CD4-positive, alpha-beta T cell (primary cell): ENCODE data around the gene LGI4. TPM values are rescaled to one million over a fixed set of nuclear protein-coding genes. Genes with fewer than 3 reads are reported as not detected.

Experiments
- ATAC-seq: fragments of 200-7000 bp; cut with Tn5 transposase; one replicate; pipeline ENCODE4 v1.10.0; 2022; ENCODE audit warnings: mild to moderate bottlenecking; ENCODE audit not compliant: poor library complexity
- CTCF ChIA-PET: fragments of 350-600 bp; sonication (Branson Sonifier 250); formaldehyde crosslinking; loops from one replicate; lab custom pipeline; 2021; ENCODE audit warnings: antibody characterized with exemption, inconsistent platforms; lab: Charles Lee
- POLR2A ChIA-PET: fragments of 350-600 bp; sonication (Branson Sonifier 250); formaldehyde crosslinking; loops from one replicate; lab custom pipeline; 2021; ENCODE audit warnings: antibody characterized with exemption, inconsistent platforms; lab: Charles Lee
- DNase-seq, 14 experiments: peaks; one replicate each; pipeline ENCODE4 v3.0.0-alpha.2; 2013 to 2020; ENCODE audit warnings: mixed read lengths in 2 of 14
- H3K27ac ChIP-seq, 2 donors: one replicate each; pipeline versions ENCODE4 v1.5.1 to v1.7.0; 2013; ENCODE audit warnings: low read length in 2 of 2, low read depth in 1 of 2, mild to moderate bottlenecking in 1 of 2
- H3K27me3 ChIP-seq, 2 experiments: 1 replicate in 1 of 2; 2 replicates in 1 of 2; pipeline versions ENCODE4 v1.6.1 to v1.7.0; 2013; ENCODE audit warnings: low read length in 2 of 2, control low read depth in 1 of 2, mild to moderate bottlenecking in 1 of 2, moderate library complexity in 1 of 2; ENCODE audit not compliant: insufficient read depth in 2 of 2, control insufficient read depth in 1 of 2
- H3K36me3 ChIP-seq: one replicate; pipeline ENCODE4 v1.6.1; 2013; ENCODE audit warnings: low read length, control low read depth; ENCODE audit not compliant: insufficient read depth
- H3K4me1 ChIP-seq: one replicate; pipeline ENCODE4 v1.6.1; 2013; ENCODE audit warnings: low read length, control low read depth; ENCODE audit not compliant: insufficient read depth
- H3K4me3 ChIP-seq: one replicate; pipeline ENCODE4 v1.5.1; 2013; ENCODE audit warnings: mild to moderate bottlenecking, low read length, moderate library complexity
- H3K9me3 ChIP-seq, 2 experiments: 1 replicate in 1 of 2; 2 replicates in 1 of 2; pipeline versions ENCODE4 v1.6.1 to v1.7.0; 2013; ENCODE audit warnings: low read length in 2 of 2, mild to moderate bottlenecking in 2 of 2, control low read depth in 1 of 2, moderate library complexity in 1 of 2; ENCODE audit not compliant: control insufficient read depth in 1 of 2, insufficient read depth in 1 of 2
- H3K27ac Mint-ChIP-seq: one replicate; pipeline ENCODE4 v1.8.0; 2020; ENCODE audit warnings: mixed read lengths
- H3K27me3 Mint-ChIP-seq: one replicate; pipeline ENCODE4 v1.8.0; 2021; ENCODE audit warnings: mixed read lengths
- H3K36me3 Mint-ChIP-seq: one replicate; pipeline ENCODE4 v1.8.0; 2021; ENCODE audit warnings: low read depth, mixed read lengths
- H3K4me1 Mint-ChIP-seq: one replicate; pipeline ENCODE4 v1.8.0; 2021; ENCODE audit warnings: low read depth, mixed read lengths
- H3K4me3 Mint-ChIP-seq: one replicate; pipeline ENCODE4 v1.8.0; 2020; ENCODE audit warnings: mild to moderate bottlenecking, mixed read lengths
- H3K9me3 Mint-ChIP-seq: one replicate; pipeline ENCODE4 v1.8.0; 2020; ENCODE audit warnings: mixed read lengths
- intact Hi-C, 2 experiments: fragments of 100-400 bp; cut with DNase I in 1 of 2; cut with micrococcal nuclease in 1 of 2; formaldehyde crosslinking; loops; one replicate each; pipeline versions ENCODE4 v1.15.1 to v1.9.0; 2023 to 2025; cut with DNase I, micrococcal nuclease
- total RNA-seq, 174 experiments: library from RNA in 2 of 174; stranded (reverse) in 2 of 174; gene quantifications; one replicate each; pipeline ENCODE4 v1.2.3 and lab custom pipeline; 2021 to 2026
- TF ChIP-seq, protein P1 (sequence below): fragments of 200-600 bp; IDR thresholded peaks from one replicate; pipeline ENCODE4 v1.8.0; 2022; ENCODE audit warnings: antibody characterized with exemption, mild to moderate bottlenecking

Gene LGI4
- total RNA-seq, 2 experiments from 2014 or later = 0.69 to 0.70 TPM

DNA sequence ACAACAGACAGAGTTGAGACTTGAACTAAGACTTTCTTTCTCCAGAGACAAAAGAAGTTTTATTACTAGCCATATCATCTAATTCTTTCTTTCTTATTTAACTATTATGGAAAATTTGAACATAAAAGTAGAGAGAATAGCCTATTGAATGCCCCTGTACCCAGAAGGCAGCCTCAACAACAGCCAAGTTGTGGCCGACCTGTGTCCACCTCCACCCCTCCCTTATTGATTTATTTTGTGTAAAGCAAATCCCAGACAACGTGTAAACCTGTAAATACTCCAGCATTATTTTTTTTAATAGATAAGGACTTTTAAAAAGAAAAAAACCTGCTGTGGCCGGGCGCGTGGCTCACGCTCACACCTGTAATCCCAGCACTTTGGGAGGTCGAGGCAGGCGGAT lies 45.3 kb downstream of the LGI4 start:
- no peak overlapping the region for H3K4me3 ChIP-seq
- peaks cover 15% of the 10 kb centered on the region for H3K4me1 ChIP-seq
- intact Hi-C loops = no loop called here
- no peak overlapping the region for H3K27ac ChIP-seq
- peaks cover 5% of the 10 kb centered on the region for H3K4me1 Mint-ChIP-seq
- H3K27ac Mint-ChIP-seq = no peak overlapping the region
- DNase-seq (no peak), ATAC-seq (no peak)
- no peaks in the 10 kb centered on the region for H3K36me3 Mint-ChIP-seq
- H3K27me3 ChIP-seq = peaks cover 10 to 11% of the 10 kb centered on the region in 2 experiments
- H3K9me3 ChIP-seq = no peaks in the 10 kb centered on the region
- peaks cover 12% of the 10 kb centered on the region for H3K27me3 Mint-ChIP-seq
- no peak overlapping the region for H3K4me3 Mint-ChIP-seq
- ChIA-PET CTCF (interaction anchor here (1.8 kb wide), 1 partner anchor 23 kb away, joined by 5 read pairs; no protein-coding TSS in a partner anchor), POLR2A (no interaction called here)
- TF ChIP-seq, protein P1, sequence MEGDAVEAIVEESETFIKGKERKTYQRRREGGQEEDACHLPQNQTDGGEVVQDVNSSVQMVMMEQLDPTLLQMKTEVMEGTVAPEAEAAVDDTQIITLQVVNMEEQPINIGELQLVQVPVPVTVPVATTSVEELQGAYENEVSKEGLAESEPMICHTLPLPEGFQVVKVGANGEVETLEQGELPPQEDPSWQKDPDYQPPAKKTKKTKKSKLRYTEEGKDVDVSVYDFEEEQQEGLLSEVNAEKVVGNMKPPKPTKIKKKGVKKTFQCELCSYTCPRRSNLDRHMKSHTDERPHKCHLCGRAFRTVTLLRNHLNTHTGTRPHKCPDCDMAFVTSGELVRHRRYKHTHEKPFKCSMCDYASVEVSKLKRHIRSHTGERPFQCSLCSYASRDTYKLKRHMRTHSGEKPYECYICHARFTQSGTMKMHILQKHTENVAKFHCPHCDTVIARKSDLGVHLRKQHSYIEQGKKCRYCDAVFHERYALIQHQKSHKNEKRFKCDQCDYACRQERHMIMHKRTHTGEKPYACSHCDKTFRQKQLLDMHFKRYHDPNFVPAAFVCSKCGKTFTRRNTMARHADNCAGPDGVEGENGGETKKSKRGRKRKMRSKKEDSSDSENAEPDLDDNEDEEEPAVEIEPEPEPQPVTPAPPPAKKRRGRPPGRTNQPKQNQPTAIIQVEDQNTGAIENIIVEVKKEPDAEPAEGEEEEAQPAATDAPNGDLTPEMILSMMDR = no peak
- no peaks in the 10 kb centered on the region for H3K9me3 Mint-ChIP-seq
- no peaks in the 10 kb centered on the region for H3K36me3 ChIP-seq

DNA sequence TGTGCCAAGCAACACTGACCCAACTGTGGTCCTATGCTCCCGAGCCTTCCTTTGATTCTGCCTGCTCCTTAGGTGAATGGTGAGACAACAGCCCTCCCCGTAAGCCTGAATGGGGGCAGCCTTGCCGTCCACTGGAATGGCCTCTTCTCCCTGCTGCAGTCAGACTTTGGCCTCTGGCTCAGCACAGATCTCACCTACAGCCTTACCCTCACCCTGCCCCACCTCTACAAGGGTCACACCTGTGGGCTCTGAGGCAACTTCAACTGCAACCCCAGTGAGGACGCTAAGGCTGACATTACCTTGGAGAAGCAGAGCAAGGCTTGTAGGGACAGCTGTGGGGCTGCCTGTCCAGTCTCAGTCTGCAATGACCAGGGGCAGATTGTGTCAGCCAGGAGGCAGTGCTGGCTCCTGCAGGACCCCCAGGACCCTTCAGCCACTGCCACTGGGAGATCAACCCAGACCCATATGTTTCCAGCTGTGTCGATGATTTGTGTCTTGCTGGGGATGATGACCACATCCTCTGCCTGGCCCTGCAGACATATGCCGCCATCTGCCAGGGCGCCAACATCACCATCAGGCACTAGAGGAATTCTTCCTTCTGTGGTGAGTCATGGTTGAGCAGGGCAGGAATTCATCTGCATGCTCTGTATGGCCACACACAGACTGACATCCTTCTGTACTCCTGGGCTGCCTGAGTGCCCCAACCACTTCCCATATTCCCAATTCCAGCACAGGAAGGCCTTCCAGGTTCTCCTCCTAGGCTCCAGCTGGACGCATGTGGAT lies 46.5 kb downstream of the LGI4 start:
- ChIA-PET CTCF (no interaction called here), POLR2A (no interaction called here)
- no peak overlapping the region for H3K4me3 ChIP-seq
- Mint-ChIP-seq H3K27ac (no peak overlapping the region), H3K4me1 (peaks cover 5% of the 10 kb centered on the region), H3K4me3 (no peak overlapping the region), H3K27me3 (peaks cover 12% of the 10 kb centered on the region), H3K36me3 (no peaks in the 10 kb centered on the region), H3K9me3 (no peaks in the 10 kb centered on the region)
- TF ChIP-seq, protein P1 = no peak
- DNase-seq (no peak), ATAC-seq (no peak)
- H3K4me1 ChIP-seq = peaks cover 15% of the 10 kb centered on the region
- no peaks in the 10 kb centered on the region for H3K36me3 ChIP-seq
- H3K27me3 ChIP-seq = peaks cover 10 to 11% of the 10 kb centered on the region in 2 experiments
- intact Hi-C loops = no loop called here
- H3K9me3 ChIP-seq = no peaks in the 10 kb centered on the region
- H3K27ac ChIP-seq = no peak overlapping the region

- no peaks in the 10 kb centered on the region for H3K9me3 ChIP-seq
- no peaks in the 10 kb centered on the region for H3K36me3 ChIP-seq
- H3K4me1 Mint-ChIP-seq = peaks cover 5% of the 10 kb centered on the region
- no peaks in the 10 kb centered on the region for H3K36me3 Mint-ChIP-seq
- H3K27ac Mint-ChIP-seq = no peak overlapping the region
- H3K4me3 ChIP-seq = no peak overlapping the region
- H3K27ac ChIP-seq = no peak overlapping the region
- peaks cover 12% of the 10 kb centered on the region for H3K27me3 Mint-ChIP-seq
- H3K4me1 ChIP-seq = peaks cover 15% of the 10 kb centered on the region
- ChIA-PET POLR2A (interaction anchor here (0.7 kb wide), 1 partner anchor 182 kb away, joined by 3 read pairs; no protein-coding TSS in a partner anchor), CTCF (interaction anchor here (1.2 kb wide), 1 partner anchor 21 kb away, joined by 3 read pairs; no protein-coding TSS in a partner anchor)
- ATAC-seq = no peak
- TF ChIP-seq, protein P1 = no peak
- H3K4me3 Mint-ChIP-seq = no peak overlapping the region
- DNase-seq = no peak
- H3K9me3 Mint-ChIP-seq = no peaks in the 10 kb centered on the region
- peaks cover 10 to 11% of the 10 kb centered on the region in 2 experiments for H3K27me3 ChIP-seq
- intact Hi-C loops = no loop called here
These were observed 47.5 kb downstream of the LGI4 start for GRCh38 chr19:35087393-35087792.
